IPS-11a (cell line): ENCODE data around the gene ZPBP.
"Not testable (repeated sequence)": the region's sequence is repeated elsewhere in the genome, so short reads cannot be mapped to it uniquely, and the experiment has no call there.

Experiments
- H3K4me3 ChIP-seq: one replicate; pipeline ENCODE4 v1.5.1; 2013; ENCODE audit warnings: low read depth, low read length, control low read depth

ZPBP gene

GRCh38 chr7:50047716-50048115 lies 45.3 kb downstream of the ZPBP start:
- no peak overlapping the region for H3K4me3 ChIP-seq

- not testable (repeated sequence) for H3K4me3 ChIP-seq
Measured at GRCh38 chr7:50041165-50041564, 51.9 kb downstream of the ZPBP start.

- no peak overlapping the region for H3K4me3 ChIP-seq
Measured at GRCh38 chr7:50037086-50037485, 56.0 kb downstream of the ZPBP start.

- H3K4me3 ChIP-seq: no peak overlapping the region
Measured at GRCh38 chr7:50022991-50023390, 70.1 kb downstream of the ZPBP start.

- H3K4me3 ChIP-seq: no peak overlapping the region
Measured at GRCh38 chr7:50022451-50022850, 70.6 kb downstream of the ZPBP start.

- H3K4me3 ChIP-seq: no peak overlapping the region
Measured at GRCh38 chr7:49995681-49996080, 97.4 kb downstream of the ZPBP start.

- H3K4me3 ChIP-seq: no peak overlapping the region
Measured at GRCh38 chr7:49986191-49986590, 106.9 kb downstream of the ZPBP start.

GRCh38 chr7:49980465-49980864 lies 112.6 kb downstream of the ZPBP start:
- no peak overlapping the region for H3K4me3 ChIP-seq

GRCh38 chr7:49976238-49976637 lies 116.8 kb downstream of the ZPBP start:
- H3K4me3 ChIP-seq: no peak overlapping the region

GRCh38 chr7:49974035-49974434 lies 119.0 kb downstream of the ZPBP start:
- no peak overlapping the region for H3K4me3 ChIP-seq

- H3K4me3 ChIP-seq: no peak overlapping the region
Measured at GRCh38 chr7:49937608-49938007, 155.4 kb downstream of the ZPBP start.

GRCh38 chr7:49931627-49932026 lies 161.4 kb downstream of the ZPBP start:
- no peak overlapping the region for H3K4me3 ChIP-seq

- no peak overlapping the region for H3K4me3 ChIP-seq
Measured at GRCh38 chr7:49928787-49929186, 164.3 kb downstream of the ZPBP start.

- no peak overlapping the region for H3K4me3 ChIP-seq
Measured at GRCh38 chr7:49927631-49928030, 165.4 kb downstream of the ZPBP start.

GRCh38 chr7:49926720-49927119 lies 166.3 kb downstream of the ZPBP start:
- no peak overlapping the region for H3K4me3 ChIP-seq

- H3K4me3 ChIP-seq: no peak overlapping the region
Measured at GRCh38 chr7:49911909-49912308, 181.1 kb downstream of the ZPBP start.

GRCh38 chr7:49894543-49894942 lies 198.5 kb downstream of the ZPBP start:
- no peak overlapping the region for H3K4me3 ChIP-seq

GRCh38 chr7:49893131-49893530 lies 199.9 kb downstream of the ZPBP start:
- no peak overlapping the region for H3K4me3 ChIP-seq

GRCh38 chr7:49892481-49892880 lies 200.6 kb downstream of the ZPBP start:
- no peak overlapping the region for H3K4me3 ChIP-seq
